ENCODE data around the gene SMG6.

GRCh38 chr17:2029911-2030778 is 273.4 kb downstream of the SMG6 start, which contains the start of gene DPH1:
- TF ChIP-seq POLR2AphosphoS5 (IDR thresholded peaks at IDR 0.05) = peak in 1 of 2 donors; percentile 89
- TF ChIP-seq CTCF (IDR thresholded peaks at IDR 0.05) = peak in 1 of 6 experiments; percentile 50
- TF ChIP-seq POLR2A (IDR thresholded peaks at IDR 0.05) = peak in 2 of 4 donors; percentile 55 to 57
- no peak for TF ChIP-seq EP300 (IDR thresholded peaks at IDR 0.05)

Measured in upper lobe of left lung (tissue), 4 donors.